Right atrium auricular region (tissue), 2 donors: ENCODE results near the gene PAX8. TPM values are rescaled to one million over a fixed set of nuclear protein-coding genes. Genes with fewer than 3 reads are reported as not detected.

Experiments used
- DNase-seq: peaks from one replicate; pipeline ENCODE4 v3.0.0-alpha.2; 2019; ENCODE audit warnings: low spot score
- H3K27ac ChIP-seq, 2 donors: fragments of 200-600 bp; sonication (generic); 1 replicate in 1 of 2; 2 replicates in 1 of 2; pipeline ENCODE4 v1.5.1; 2016 to 2019
- H3K27me3 ChIP-seq, 2 donors: fragments of 200-600 bp; sonication (generic); one replicate each; pipeline versions ENCODE4 v1.5.1 to v1.6.0; 2017 to 2019
- H3K36me3 ChIP-seq: fragments of 200-600 bp; sonication (generic); one replicate; pipeline ENCODE4 v1.5.1; 2016
- H3K4me1 ChIP-seq, 2 donors: fragments of 200-600 bp; sonication (generic); one replicate each; pipeline versions ENCODE4 v1.5.1 to v1.6.0; 2017 to 2019
- H3K4me3 ChIP-seq, 2 donors: fragments of 200-600 bp; sonication (generic); 1 replicate in 1 of 2; 2 replicates in 1 of 2; pipeline ENCODE4 v1.5.1; 2017 to 2019; ENCODE audit warnings: mild to moderate bottlenecking in 1 of 2, moderate library complexity in 1 of 2
- H3K9me3 ChIP-seq, 2 donors: fragments of 200-600 bp; sonication (generic); one replicate each; pipeline ENCODE4 v1.5.1; 2019
- CTCF ChIP-seq, 2 donors: fragments of 200-600 bp; sonication (generic); IDR thresholded peaks; one replicate each; pipeline ENCODE4 v1.5.1; 2019; ENCODE audit warnings: antibody characterized with exemption in 2 of 2
- total RNA-seq, 2 donors: library from RNA; depleted of rRNA; stranded (reverse); fragments of >200 nt; gene quantifications; one replicate each; pipeline ENCODE4 v1.1.0, GENCODE V29; 2016

PAX8 gene
- total RNA-seq, 2 donors from 2014 or later, result 0.37 to 1.2 TPM

- Histone ChIP-seq H3K36me3 (no peaks in the 10 kb centered on the region), H3K4me3 (no peak overlapping the region), H3K27ac (no peak overlapping the region), H3K9me3 (no peaks in the 10 kb centered on the region), H3K4me1 (peaks cover 0 to 29% of the 10 kb centered on the region in 2 donors), H3K27me3 (no peaks in the 10 kb centered on the region)
- no peak for TF ChIP-seq CTCF (IDR thresholded peaks at IDR 0.05)
- no peak for DNase-seq
These were observed 32.1 kb downstream of the PAX8 start for GRCh38 chr2:113246606-113247005.

- Histone ChIP-seq H3K27ac (peak overlapping the region in 1 of 2 donors; percentile 30), H3K9me3 (no peaks in the 10 kb centered on the region), H3K36me3 (no peaks in the 10 kb centered on the region), H3K4me1 (peaks cover 0 to 36% of the 10 kb centered on the region in 2 donors), H3K4me3 (no peak overlapping the region), H3K27me3 (no peaks in the 10 kb centered on the region)
- no peak for TF ChIP-seq CTCF (IDR thresholded peaks at IDR 0.05)
- DNase-seq, result no peak
These were observed 33.4 kb downstream of the PAX8 start for GRCh38 chr2:113245276-113245711.

DNA sequence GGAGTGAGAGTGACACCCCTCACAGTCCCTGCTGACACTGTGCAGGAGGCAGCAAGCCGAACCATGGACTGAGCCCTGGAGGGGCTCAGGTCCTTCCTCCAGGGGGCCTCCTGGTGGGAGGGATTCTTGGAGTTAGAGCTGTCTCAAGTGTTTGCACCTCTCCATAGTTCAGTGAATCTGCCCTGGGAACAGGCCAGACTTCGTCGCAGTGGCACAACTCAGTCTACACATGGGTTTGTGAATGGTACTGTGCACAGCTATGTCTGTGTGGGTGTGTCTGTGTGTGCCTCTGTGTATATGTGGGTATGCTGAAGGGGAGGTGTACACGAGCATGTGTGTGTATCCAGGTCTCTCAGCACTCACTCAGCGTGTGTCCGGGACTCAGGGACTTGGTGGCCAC is 36.4 kb downstream of the PAX8 start:
- Histone ChIP-seq H3K36me3 (no peaks in the 10 kb centered on the region), H3K27ac (peak overlapping the region; percentile 83 to 85), H3K4me1 (peaks cover 0 to 39% of the 10 kb centered on the region in 2 donors), H3K9me3 (no peaks in the 10 kb centered on the region), H3K27me3 (no peaks in the 10 kb centered on the region), H3K4me3 (no peak overlapping the region)
- no peak for TF ChIP-seq CTCF (IDR thresholded peaks at IDR 0.05)
- DNase-seq, result no peak

- Histone ChIP-seq H3K36me3 (no peaks in the 10 kb centered on the region), H3K27ac (peak overlapping the region; percentile 83 to 85), H3K27me3 (no peaks in the 10 kb centered on the region), H3K9me3 (no peaks in the 10 kb centered on the region), H3K4me1 (peaks cover 0 to 39% of the 10 kb centered on the region in 2 donors), H3K4me3 (no peak overlapping the region)
- TF ChIP-seq CTCF (IDR thresholded peaks at IDR 0.05), result no peak
- peak; percentile 97 for DNase-seq
These were observed 37.5 kb downstream of the PAX8 start for GRCh38 chr2:113240915-113241911.

DNA sequence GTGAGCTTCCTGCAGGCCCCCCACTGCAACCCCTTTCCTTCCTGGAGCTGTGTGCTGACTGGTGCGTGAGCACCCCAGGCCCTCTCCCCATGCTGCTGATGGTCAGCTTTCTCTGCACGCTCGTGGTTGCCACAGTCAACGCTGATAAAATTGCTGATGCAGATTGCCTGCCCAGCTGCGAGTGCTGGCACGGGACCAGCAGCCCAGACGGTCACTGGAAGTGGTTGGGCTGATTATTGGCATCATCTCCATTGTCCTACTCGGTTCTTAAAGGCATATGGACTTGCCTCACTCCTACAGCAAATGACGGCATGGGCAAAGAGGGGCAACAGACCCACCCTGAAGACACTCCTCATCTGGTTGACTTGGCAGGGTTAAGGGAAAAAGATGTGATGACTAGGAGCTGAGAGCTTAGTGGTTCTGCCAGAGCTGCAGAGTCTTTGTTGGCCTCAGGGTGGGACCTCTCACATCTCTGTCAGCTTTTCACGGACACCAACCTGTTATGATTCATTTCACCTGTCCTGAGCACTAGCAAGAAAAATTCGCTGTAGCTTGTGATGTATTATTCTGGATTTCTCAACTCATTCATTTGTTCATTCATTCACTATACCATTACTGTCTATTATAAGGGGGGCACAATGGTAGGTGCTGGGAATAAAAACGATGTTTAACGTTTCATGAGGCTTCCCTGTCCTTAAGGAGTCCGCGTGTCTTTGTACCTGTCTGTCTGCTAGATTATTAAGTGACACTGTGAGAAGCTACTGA is 38.4 kb downstream of the PAX8 start:
- Histone ChIP-seq H3K4me3 (no peak overlapping the region), H3K9me3 (no peaks in the 10 kb centered on the region), H3K27me3 (no peaks in the 10 kb centered on the region), H3K4me1 (peaks cover 0 to 39% of the 10 kb centered on the region in 2 donors), H3K36me3 (no peaks in the 10 kb centered on the region), H3K27ac (peak overlapping the region; percentile 83 to 85)
- no peak for TF ChIP-seq CTCF (IDR thresholded peaks at IDR 0.05)
- peak; percentile 96 for DNase-seq
